Duodenal mucosa (tissue), 2 donors: ENCODE results near the gene PCAT7.
"Not testable (repeated sequence)": the region's sequence is repeated elsewhere in the genome, so short reads cannot be mapped to it uniquely, and the experiment has no call there.

ENCODE experiments used
- H3K27ac ChIP-seq: one replicate; pipeline ENCODE4 v1.7.0; 2013; ENCODE audit warnings: low read depth, low read length
- H3K27me3 ChIP-seq, 2 donors: one replicate each; pipeline ENCODE4 v1.7.0; 2013; ENCODE audit warnings: low read length in 2 of 2, control low read depth in 1 of 2; ENCODE audit not compliant: insufficient read depth in 2 of 2, control insufficient read depth in 1 of 2
- H3K36me3 ChIP-seq, 2 donors: one replicate each; pipeline ENCODE4 v1.7.0; 2013; ENCODE audit warnings: low read length in 2 of 2, control low read depth in 1 of 2; ENCODE audit not compliant: insufficient read depth in 2 of 2, control insufficient read depth in 1 of 2
- H3K4me1 ChIP-seq, 2 donors: one replicate each; pipeline ENCODE4 v1.7.0; 2013; ENCODE audit warnings: low read length in 2 of 2, control low read depth in 1 of 2; ENCODE audit not compliant: insufficient read depth in 2 of 2, control insufficient read depth in 1 of 2
- H3K4me3 ChIP-seq, 2 donors: one replicate each; pipeline ENCODE4 v1.7.0; 2013; ENCODE audit warnings: low read length in 2 of 2, low read depth in 1 of 2
- H3K9ac ChIP-seq, 2 donors: one replicate each; pipeline ENCODE4 v1.7.0; 2013; ENCODE audit warnings: low read length in 2 of 2, low read depth in 1 of 2
- H3K9me3 ChIP-seq, 2 donors: one replicate each; pipeline ENCODE4 v1.7.0; 2013; ENCODE audit warnings: low read length in 2 of 2, control low read depth in 1 of 2; ENCODE audit not compliant: control insufficient read depth in 1 of 2

The PCAT7 gene

GRCh38 chr9:94526951-94527350 lies 27.9 kb upstream of the PCAT7 start:
- no peaks in the 10 kb centered on the region for H3K27me3 ChIP-seq

GRCh38 chr9:94528886-94529285 lies 26.0 kb upstream of the PCAT7 start:
- no peak overlapping the region for H3K27ac ChIP-seq
- no peaks in the 10 kb centered on the region for H3K9me3 ChIP-seq
- no peak overlapping the region for H3K9ac ChIP-seq
- no peak overlapping the region for H3K4me3 ChIP-seq
- no peaks in the 10 kb centered on the region for H3K27me3 ChIP-seq
- no peaks in the 10 kb centered on the region for H3K36me3 ChIP-seq
- H3K4me1 ChIP-seq, result peaks cover 5 to 6% of the 10 kb centered on the region in 2 donors

More at GRCh38 chr9:94526951-94527350, 27.9 kb upstream of the PCAT7 start:
- no peak overlapping the region for H3K27ac ChIP-seq
- no peaks in the 10 kb centered on the region for H3K9me3 ChIP-seq
- H3K9ac ChIP-seq, result no peak overlapping the region
- no peak overlapping the region for H3K4me3 ChIP-seq
- H3K36me3 ChIP-seq, result no peaks in the 10 kb centered on the region
- H3K4me1 ChIP-seq, result no peaks in the 10 kb centered on the region

GRCh38 chr9:94533155-94533554 lies 21.7 kb upstream of the PCAT7 start:
- H3K4me3 ChIP-seq, result no peak overlapping the region
- no peak overlapping the region for H3K9ac ChIP-seq
- H3K4me1 ChIP-seq, result peaks cover 6 to 7% of the 10 kb centered on the region in 2 donors
- no peak overlapping the region for H3K27ac ChIP-seq
- no peaks in the 10 kb centered on the region for H3K36me3 ChIP-seq
- H3K27me3 ChIP-seq, result no peaks in the 10 kb centered on the region
- no peaks in the 10 kb centered on the region for H3K9me3 ChIP-seq

- Histone ChIP-seq H3K9ac (no peak overlapping the region), H3K27me3 (no peaks in the 10 kb centered on the region), H3K4me3 (no peak overlapping the region), H3K9me3 (no peaks in the 10 kb centered on the region), H3K27ac (no peak overlapping the region), H3K4me1 (peaks cover 6 to 7% of the 10 kb centered on the region in 2 donors), H3K36me3 (no peaks in the 10 kb centered on the region)
These were observed 21.3 kb upstream of the PCAT7 start for GRCh38 chr9:94533601-94534000.

GRCh38 chr9:94534901-94535300 lies 20.0 kb upstream of the PCAT7 start:
- Histone ChIP-seq H3K4me1 (peaks cover 7 to 12% of the 10 kb centered on the region in 2 donors), H3K36me3 (no peaks in the 10 kb centered on the region), H3K9ac (no peak overlapping the region), H3K27me3 (no peaks in the 10 kb centered on the region), H3K9me3 (no peaks in the 10 kb centered on the region), H3K27ac (no peak overlapping the region), H3K4me3 (no peak overlapping the region)

- no peak overlapping the region for H3K4me3 ChIP-seq
These were observed 16.0 kb upstream of the PCAT7 start for GRCh38 chr9:94538908-94539307.

GRCh38 chr9:94544335-94544734 lies 10.5 kb upstream of the PCAT7 start:
- not testable (repeated sequence) for H3K27ac ChIP-seq, H3K4me3 ChIP-seq, H3K27me3 ChIP-seq, H3K9ac ChIP-seq, H3K4me1 ChIP-seq, H3K9me3 ChIP-seq, H3K36me3 ChIP-seq

More at GRCh38 chr9:94538908-94539307, 16.0 kb upstream of the PCAT7 start:
- Histone ChIP-seq H3K4me1 (peaks cover under 1 to 7% of the 10 kb centered on the region in 2 donors), H3K9me3 (no peaks in the 10 kb centered on the region), H3K36me3 (no peaks in the 10 kb centered on the region), H3K27ac (no peak overlapping the region), H3K9ac (no peak overlapping the region), H3K27me3 (no peaks in the 10 kb centered on the region)

GRCh38 chr9:94545940-94546339 lies 8.9 kb upstream of the PCAT7 start:
- Histone ChIP-seq H3K27me3 (no peaks in the 10 kb centered on the region), H3K27ac (no peak overlapping the region), H3K36me3 (no peaks in the 10 kb centered on the region), H3K9ac (no peak overlapping the region), H3K9me3 (no peaks in the 10 kb centered on the region), H3K4me1 (no peaks in the 10 kb centered on the region), H3K4me3 (no peak overlapping the region)

GRCh38 chr9:94553029-94553938 lies 1.6 kb upstream of the PCAT7 start:
- Histone ChIP-seq H3K9ac (peak overlapping the region; percentile 35 to 60), H3K27me3 (no peaks in the 10 kb centered on the region), H3K27ac (peak overlapping the region; percentile 60), H3K4me1 (peaks cover 5 to 8% of the 10 kb centered on the region in 2 donors), H3K4me3 (peak overlapping the region; percentile 77 to 79), H3K36me3 (no peaks in the 10 kb centered on the region), H3K9me3 (no peaks in the 10 kb centered on the region)

GRCh38 chr9:94554078-94554438 lies 825 bp upstream of the PCAT7 start:
- peak overlapping the region; percentile 44 to 77 for H3K9ac ChIP-seq
- H3K36me3 ChIP-seq, result no peaks in the 10 kb centered on the region
- H3K4me3 ChIP-seq, result peak overlapping the region; percentile 77 to 79
- H3K27ac ChIP-seq, result peak overlapping the region; percentile 44
- no peaks in the 10 kb centered on the region for H3K9me3 ChIP-seq
- peaks cover 5 to 8% of the 10 kb centered on the region in 2 donors for H3K4me1 ChIP-seq
- no peaks in the 10 kb centered on the region for H3K27me3 ChIP-seq
